ENCODE results near the gene MAML2.
A peak's percentile ranks its signal among the peaks of the same experiment; 100 is the strongest.
"Not testable (repeated sequence)": the region's sequence is repeated elsewhere in the genome, so short reads cannot be mapped to it uniquely, and the experiment has no call there.

The MAML2 gene

DNA sequence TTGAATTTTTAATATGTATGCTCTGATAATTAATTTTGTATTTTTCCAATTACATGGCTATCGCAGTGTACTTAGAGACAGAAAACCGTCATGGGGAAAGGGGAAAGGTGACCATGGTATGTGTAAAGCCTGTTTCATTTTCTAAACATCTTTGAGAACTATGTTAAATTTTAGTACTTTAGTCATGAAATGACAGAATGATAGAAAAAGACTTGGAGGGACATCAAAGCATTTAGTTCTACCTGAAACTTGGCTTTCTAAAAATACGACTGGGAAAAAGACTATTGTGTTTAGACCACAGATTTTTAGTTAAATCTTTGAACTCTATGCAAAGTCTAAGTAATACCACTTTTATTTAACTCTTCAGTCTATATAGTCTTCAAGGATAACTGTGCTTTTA, 54.1 kb downstream of the MAML2 start:
- no peak for DNase-seq

DNA sequence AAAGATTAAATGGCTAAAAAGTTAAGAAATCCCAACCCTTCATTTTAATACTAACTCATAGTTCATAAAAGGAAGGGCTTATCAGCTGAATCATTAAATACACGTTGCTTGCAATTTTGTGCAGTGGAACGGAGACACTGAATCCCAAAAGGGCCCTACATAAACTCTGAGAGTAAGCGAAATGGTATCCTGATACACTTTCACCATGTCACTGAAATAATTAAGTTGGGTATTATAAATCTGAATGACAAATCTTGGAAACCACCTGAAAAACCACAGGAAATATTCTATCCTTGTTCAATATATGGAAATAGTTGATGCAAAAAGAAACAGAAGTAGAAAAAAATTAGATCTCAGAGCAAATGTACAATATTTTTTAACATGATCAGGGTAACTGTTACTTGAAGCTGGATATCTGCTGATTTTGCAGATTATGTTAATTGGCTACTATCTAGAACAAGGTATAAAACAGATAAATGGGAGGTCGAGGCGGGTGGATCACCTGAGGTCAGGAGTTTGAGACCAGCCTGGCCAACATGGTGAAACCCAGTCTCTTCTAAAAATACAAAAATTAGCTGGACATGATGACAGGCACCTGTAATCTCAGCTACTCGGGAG, 55.1 kb downstream of the MAML2 start:
- DNase-seq = no peak

DNA sequence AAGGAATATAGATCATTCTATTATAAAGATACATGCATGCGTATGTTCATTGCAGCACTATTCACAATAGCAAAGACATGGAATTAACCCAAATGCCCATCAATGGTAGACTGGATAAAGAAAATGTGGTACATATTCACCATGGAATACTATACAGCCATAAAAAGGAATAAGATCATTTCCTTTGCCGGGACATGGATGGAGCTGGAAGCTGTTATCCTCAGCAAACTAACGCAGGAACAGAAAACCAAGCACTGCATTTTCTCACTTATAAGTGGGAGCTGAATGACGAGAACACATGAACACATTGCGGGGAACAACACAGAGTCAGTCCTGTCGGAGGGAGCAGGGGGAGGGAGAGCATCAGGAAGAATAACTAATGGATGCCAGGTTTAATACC, 57.0 kb downstream of the MAML2 start:
- not testable (repeated sequence) for DNase-seq

DNA sequence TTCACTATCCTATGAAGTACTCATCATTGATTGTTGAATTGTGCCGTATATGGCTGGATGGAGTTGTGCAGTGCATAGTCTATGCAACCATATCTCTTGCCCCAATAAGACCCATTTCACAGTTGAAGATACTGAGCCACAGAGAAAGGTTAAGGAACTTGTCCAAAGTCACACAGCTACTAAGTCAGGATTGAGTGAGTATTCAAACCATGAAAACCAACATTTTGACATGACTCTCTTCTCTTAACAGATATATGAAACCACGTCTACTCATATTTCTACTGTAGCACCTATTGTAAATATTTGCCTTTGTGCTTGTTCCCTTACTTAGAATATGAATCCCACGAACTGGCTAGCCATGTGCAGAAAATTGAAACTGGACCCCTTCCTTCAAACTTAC, 58.1 kb downstream of the MAML2 start:
- no peak for DNase-seq

DNA sequence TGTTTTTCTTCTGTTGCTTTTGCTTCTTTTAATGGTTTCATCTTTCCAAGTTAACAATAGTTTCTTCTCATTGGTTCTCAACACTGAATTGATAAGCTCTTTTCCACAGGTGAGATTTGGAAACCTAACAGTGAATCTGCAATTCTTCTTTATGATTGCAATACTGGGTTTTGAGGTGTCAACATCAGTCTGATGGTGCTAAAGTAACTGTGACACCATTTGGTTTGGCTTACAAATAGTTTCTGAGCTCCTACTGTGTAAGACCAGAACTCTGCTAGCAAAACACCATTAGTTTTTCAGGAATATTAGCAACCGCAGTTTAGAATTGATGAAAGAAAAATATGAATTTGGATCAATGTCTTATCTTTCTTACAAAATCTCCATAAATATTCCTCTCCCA, 58.6 kb downstream of the MAML2 start:
- no peak for DNase-seq

DNA sequence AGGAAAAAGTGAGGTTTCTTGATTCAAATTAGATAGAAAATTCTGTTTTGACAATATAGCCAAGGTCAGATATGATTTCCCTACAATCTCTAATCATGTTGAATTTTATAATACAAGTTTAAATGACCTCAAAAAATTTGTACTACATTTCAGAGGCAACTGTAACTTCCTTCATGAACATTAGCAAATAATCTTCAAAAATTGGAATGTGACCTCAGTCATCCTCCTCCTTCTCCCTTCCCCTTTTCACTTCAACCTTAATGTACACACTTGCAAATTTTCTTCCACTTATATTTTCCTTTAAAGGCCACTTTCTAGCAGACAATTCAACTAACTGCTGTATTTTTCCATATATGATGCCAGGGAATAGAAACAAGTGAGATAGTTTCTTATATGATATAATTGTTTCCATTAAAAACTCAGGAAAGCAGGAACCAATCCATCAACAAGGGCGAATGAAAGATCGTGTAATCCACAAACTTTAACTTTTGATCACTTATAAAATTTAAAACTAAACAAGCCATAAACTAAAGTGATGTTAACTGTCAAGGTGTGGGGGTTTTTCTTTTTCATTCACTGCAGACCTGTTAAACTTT, 60.3 kb downstream of the MAML2 start:
- no peak for DNase-seq

DNA sequence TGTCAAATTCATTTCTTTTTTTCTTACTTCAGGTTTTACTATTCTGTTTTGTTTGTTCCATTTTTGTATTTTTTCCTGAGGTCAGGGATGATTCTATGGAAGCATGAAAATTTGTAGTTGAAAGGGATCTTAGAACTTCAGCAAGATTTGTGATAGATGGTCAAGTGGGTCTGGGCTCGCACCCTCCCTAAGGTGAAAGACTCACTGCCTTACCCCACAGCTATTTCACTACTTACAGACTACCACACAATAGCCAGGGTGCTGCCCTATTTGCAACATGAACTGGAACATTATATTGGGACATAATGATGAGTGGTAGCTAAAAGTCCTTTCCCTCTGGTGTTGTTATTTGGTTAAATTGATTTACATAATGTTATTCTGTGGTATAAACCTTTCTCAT, 62.6 kb downstream of the MAML2 start:
- peak; percentile 56 for DNase-seq

DNA sequence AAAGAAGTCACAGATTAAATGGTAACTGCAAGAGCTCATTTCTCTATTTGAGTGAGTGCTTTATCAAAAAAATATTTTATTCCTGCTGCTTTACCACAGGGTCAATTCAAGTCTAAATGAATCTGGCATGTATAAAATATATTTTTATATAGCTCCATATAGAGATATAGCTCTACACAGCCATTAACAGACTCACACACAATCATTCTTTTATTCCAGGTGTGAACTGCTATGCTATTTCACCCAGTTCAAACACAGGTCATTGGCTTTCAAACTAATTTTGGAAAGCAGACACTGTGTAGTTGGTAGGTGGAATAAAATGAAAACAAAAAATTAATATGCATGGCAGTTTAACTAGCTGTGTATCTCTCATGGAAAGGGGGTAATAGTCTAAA, 63.1 kb downstream of the MAML2 start:
- DNase-seq = peak; percentile 61

DNA sequence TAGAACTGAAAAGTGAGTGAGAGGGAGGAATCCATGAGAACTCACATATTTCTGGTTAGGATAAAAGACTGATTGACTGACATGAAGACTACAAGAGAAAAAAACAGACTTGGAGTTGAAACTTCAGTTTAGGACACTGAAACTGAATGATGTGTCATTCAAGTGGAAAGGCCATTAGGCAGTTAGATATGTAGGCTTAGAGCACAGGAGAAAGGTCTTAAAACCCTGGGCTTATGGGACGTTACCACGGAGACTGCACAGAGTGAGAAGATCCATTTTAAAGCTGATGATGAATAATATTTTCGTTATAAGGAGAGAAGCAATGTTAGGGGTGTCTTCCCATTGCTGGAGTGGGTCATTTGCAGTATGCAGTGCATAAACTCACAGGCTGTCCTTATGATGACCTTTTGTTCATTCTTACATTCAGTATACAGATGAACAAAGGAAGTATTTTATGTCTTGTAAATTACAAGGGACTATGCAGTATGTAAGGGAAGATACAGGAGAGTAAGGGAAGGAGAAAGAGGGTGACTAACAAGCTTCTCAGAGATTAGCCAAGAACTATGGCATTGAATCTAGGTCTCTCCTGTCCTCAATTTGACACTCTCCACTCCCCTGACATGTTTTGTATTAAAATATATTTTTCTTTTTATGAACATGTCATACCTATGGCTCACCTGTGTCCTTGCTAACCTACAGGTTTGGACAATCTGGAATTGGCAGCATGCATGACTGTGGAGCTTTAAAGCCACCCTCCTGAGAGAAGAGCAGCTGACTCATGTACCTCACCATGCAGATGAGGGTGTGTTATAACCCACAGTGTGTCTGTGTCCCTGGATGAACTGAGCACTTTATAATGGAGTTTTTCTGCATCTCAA, 63.7 kb downstream of the MAML2 start:
- DNase-seq = peak; percentile 81

DNA sequence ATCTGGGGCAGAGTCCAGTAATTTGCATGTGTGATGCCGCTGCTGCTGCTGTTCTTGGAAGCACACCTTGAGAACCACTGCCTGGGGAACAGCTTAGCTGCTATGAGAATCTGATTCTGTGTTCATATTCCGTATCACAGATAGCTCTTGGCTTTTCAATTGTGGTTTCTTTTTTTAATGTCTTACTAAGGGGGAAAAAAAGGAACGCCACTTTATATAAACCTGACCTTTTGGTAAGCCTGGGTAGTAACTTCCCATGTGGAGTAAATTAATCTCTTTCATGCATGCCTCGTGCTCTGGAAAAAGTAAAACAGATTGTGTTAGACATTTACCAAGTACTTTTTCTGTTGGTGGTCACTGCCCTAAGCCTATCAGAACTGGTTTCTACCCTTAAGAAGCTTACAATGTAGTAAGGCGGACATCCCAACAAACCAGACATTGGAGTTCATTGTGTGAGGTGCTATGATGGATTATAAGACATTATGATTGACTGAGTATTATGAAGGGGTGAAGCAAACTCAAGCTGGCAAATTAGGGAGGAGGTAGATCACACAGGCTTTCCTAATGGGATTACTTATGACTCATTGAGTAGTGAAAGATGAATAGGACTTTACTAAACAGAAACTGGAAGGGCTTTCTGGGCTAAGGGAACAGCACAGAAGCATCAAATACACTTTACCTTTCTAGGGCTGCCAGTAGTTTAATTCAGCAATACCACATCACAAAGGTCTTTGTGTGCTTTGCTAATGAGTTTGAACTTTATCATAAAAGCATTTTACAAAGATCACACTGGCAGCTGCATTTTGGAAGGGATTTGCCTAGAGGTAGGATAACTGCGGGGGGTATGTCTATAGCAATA, 64.7 kb downstream of the MAML2 start:
- DNase-seq = peak; percentile 93

DNA sequence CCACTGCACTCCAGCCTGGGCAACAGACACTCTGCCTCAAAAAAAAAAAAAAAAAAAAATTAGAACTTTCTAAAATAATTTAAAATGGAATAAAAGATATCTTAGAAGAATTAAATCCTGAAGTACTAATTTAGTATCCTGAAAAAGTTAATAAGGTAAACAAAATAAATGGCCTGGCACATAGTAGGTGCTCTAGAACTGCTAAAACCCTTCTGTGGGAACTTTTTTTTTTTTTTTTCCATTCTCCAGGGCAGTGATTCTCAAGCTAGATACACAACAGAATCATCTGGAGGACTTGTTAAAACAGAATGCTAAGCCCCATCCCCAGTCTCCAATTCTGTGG, 65.3 kb downstream of the MAML2 start:
- no peak for DNase-seq

DNA sequence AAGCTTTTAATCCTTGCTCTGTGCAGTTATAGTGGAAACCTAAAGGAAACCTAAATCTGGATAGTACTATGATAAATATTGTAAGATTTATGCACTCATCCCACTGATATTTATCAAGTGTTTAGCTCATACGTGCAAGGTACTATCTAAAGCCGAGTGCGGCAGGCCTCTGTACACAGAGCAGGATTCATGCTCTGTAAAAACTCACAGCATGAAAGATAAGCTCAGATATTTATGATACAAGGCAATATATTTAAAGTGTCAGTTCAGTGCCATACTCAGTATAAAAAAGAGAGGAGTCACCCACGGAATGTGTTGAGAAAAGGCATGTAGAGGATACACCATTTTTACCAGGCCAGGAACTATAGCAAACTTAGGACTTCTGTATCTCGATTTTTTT, 66.2 kb downstream of the MAML2 start:
- no peak for DNase-seq

DNA sequence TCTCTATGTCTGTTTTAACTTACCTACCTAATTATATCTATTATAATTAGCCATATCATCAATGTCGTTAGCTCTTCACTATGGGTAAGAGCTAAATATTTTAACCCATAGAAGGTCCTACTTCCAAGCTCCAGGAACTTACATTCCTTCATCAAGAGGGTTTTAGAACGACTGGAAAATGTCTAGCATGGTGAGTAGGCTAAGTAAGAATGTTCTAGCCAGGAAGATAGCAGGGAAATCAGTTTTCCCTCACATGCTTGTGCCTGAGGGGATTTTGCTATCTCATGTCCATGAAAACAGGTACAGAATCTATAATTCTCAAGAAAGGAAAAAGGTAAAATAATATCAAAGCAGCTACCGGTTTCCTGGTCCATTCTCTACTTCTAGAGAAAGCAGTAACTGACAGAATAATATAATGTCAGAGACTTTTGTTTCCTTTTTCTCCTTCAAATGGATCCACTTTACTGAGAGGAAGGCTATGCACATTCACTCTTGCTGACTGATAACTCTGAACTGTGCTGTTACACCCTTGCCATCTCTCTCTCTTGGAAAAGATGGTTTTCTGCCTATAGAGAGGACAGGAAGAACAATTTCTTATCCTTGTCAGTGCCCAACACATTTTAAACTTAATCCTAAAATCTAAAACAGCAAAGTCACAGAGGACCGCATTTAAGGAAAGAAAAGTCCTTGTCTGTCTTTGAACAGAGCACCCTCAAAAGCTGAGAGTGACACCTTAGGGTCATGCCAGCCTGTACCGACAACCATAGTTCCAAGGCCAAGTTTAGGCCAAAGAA, 67.0 kb downstream of the MAML2 start:
- DNase-seq = no peak

DNA sequence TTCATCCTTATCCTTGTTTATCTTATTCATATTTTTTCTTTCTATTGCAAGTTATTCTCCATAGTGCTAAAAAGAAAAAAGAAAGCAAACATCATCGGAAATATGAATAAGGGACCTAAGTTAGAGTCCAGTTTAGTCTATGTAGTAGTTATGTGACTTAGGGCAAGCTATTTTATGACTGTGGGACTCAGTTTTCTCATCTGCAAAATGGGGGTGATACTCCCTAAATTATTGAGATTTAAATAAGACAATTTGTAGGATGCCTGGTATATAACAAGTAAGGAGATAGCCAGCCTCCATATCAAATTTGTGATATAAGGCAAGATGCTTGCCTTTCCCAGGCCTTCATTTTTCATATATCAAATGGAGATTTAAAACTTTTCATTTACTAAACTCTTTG, 69.5 kb downstream of the MAML2 start:
- no peak for DNase-seq

DNA sequence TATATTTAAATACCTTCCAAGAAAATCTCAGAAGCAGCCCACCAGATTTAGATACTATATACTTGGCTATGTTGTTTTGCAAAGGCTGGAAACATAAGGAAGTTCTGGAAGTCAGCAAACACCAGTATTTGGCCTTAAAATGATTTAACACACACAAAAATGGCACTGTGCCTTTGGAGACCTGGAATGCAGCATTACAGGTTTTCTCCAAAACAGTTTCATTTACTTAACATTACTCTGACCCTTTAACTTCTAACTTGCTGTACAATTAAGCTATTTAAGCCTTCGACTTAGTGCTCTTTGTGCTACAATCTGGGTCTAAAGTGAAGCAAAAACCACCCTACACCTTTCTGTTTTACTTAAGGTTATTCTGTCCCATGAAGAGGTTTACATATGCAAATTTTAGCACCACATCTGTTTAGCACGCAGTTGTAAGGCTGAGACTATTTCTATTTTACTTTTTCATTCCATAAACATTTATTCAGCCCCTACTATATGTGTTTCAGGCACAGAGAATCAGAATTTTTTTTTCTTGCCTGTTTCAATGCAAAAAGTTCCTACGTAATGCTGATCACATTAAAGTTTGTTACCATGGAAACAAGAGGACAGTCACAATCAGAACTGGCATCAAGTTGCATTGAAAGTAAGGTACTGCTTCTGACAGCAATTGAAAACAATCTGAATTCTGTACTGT, 70.3 kb downstream of the MAML2 start:
- no peak for DNase-seq

DNA sequence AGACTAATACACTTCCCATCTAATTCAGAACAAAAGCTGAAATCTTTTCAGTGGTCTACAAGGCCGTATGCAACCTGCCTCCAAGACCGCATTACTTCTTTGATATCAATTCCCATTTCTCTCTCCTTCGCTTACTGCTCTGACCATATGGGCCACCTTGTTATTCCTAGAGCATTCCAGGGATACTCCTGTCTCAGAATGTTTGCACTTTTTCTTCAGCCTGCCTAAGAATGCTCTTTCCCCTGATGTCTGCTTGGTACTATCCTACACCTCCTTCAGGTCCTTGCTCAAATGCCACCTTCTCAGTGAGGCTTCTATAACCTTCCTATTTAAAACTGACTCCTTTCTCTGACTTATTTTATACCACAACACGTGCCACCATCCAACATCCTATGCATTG, 71.2 kb downstream of the MAML2 start:
- no peak for DNase-seq

DNA sequence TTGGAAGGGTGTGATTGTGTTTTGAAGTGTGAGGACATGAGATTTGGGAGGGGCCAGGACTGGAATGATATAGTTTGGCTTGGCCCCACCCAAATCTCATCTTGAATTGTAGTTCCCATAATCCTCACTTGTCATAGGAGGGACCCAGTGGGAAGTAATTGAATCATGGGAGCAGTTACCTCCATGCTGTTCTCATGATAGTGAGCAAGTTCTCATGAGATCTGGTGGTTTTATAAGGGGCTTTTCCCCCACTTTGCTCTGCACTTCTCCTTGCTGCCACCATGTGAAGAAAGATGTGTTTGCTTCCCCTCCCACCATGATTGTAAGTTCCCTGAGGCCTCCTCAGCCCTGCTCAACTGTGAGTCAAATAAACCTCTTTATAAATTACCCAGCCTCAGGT, 71.6 kb downstream of the MAML2 start:
- not testable (repeated sequence) for DNase-seq

DNA sequence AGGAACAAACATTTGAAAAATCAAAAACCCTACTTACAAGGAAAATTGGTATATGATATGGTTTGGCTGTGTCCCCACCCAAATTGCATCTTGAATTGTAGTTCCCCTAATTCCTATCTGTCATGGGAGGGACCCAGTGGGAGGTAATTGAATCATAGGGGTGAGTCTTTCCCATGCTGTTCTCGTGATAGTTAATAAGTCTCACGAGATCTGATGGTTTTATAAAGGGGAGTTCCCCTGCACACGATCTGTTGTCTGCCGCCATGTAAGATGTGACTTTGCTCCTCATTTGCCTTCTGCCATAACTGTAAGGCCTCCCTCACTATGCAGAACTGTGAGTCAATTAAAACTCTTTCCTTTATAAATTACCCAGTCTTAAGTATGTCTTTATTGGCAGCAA, 74.5 kb downstream of the MAML2 start:
- not testable (repeated sequence) for DNase-seq

DNA sequence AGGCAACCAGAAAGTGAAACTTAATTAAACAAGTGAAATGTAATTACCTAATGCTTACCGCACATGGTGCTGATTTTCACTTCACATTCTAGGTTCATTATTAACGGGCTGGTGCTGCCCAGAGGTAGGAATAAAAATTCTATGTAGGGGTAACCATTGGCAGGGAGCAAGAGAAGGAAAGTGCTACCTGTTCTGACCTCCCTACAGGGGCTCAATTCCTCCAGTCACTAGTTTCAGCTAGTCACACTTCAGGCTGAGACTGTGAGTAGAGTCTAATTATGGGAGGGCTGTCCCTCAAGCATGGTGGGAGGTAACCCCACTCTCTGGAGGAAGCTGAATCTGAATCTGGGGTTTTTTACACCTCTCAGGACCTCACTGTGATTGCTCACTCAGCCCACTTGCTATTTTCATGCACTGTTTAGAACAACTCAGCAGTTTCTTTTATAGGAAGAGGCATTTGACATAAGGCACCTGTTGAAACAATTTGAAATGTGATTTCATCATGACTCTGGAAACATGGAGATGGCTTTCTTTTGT, 75.4 kb downstream of the MAML2 start:
- peak; percentile 16 for DNase-seq

DNA sequence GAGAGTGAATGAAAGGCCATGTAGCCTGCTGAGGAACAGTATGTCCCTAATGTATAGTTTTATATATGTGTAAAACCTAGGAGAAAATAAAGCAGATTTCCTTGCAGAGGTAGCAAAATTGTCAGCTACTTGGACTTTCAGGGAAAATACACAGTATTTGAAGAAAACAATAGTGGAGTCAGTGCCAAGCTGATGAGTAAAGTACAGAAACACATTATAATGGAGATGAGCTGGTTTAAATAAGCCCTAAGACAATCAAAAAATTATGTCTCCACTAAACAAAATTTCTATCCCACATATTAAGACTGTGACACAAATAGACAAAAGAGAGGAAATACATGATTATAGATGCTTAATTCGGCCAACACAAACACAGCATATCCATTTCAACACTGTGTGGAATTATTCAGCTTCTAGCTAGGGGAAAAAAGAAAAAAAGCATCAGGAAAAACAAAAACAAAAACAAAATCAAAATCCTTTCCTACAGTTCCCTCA, 75.9 kb downstream of the MAML2 start:
- no peak for DNase-seq

DNA sequence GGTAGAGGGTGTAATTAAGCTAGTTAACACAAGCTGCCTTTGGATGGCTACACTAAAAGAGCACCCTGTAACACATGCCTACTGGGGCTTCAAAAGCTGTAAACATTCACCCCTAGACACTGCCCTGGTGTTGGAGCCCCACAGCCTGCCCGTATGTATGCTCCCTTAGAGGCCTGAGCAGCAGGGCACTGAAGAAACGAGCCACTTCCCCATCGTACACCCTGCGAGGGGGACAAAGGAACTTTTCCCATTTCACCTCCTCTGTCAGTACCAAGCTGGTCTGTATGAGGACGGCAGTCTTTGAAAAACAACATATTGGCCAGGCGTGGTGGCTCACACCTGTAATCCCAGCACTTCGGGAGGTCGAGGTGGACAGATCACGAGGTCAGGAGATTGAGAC, 77.0 kb downstream of the MAML2 start:
- DNase-seq = no peak

Measured in NCI-H69 (cell line).